Measurements from ENCODE around the gene WFDC1.
A peak's percentile ranks its signal among the peaks of the same experiment; 100 is the strongest.

WFDC1 gene, protein sequence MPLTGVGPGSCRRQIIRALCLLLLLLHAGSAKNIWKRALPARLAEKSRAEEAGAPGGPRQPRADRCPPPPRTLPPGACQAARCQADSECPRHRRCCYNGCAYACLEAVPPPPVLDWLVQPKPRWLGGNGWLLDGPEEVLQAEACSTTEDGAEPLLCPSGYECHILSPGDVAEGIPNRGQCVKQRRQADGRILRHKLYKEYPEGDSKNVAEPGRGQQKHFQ

DNA sequence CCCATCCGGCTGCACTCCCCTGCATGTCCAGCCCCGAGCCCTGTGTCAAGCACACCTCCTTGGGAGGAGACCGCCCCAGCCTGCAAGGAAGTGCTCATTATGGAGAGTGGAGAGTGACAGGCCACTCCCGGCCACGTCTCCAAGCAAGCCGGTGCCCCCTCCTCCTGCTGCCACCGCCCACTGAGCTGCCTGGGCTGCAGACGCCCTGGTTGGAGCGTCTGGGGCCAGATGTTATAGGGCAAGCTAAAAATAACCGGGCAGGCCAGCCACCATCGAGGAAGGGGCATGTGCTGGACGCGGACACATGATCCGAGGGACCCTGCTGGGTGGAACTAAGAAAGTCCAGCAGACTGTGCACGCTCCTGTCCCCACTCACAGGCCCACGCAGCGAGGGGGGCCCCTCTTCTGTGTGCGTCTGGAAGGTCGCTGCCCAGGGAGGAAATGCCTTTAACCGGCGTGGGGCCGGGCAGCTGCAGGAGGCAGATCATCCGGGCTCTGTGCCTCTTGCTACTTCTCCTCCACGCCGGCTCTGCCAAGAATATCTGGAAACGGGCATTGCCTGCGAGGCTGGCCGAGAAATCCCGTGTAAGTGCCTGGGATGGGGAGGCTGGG lies at the start of gene WFDC1:
TSS of gene WFDC1 (plus strand) at position 348 of the 612 bp plus-strand sequence. CDS start at position 442, 94 bp downstream.
- DNase-seq = peak; percentile 8

DNA sequence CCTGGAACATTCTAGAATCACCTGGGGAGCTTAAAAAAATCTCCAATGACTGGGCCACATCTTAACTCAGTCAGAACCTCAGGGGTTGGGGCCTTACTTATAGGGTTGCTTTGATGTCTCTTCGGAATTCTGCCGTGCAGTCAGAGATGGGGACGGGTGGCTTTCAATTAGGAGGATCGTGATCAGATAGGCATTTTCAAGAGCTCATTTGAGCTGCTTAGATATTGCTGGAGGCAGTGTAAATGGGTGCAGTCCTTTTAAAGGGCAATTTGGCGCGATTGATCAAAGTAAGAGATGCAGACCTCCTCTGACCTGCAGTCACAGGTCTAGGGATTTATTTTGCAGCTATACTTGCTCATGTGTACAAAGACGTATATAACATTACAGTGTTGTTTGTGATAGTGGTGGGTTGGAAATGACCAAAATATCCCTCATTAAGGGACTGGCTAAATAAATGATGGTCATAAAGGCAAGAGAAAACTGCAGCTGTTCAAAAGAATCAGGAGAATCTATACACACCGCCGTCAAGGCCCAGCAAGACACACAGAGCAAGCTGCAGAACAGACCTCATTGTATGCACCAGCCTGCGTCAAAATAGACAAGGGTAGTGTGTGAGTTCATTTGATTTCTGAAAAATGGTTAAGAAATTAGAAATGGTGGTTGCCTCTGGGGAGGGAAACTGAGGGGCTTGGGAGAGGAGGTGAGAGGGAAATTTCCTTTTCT lies 48.6 kb upstream of the WFDC1 start:
- no peak for DNase-seq

DNA sequence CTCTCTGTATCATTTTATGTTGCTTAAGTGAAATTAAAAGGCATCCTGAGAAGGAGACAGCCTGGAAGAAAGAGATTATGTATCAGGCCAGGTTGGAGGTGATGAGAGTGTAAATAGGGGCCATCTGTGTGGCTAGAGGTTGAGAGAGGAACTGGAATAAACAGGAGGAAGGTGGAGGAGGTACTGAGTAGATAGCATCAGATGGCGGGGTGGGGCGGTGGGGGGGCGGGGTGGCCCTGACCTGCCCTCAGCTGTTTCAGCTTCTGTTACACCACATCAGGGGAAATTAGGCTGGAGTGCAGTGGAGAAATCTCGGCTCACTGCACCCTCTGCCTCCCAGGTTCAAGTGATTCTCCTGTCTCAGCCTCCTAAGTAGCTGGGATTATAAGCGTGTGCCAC lies 48.0 kb upstream of the WFDC1 start:
- no peak for DNase-seq

DNA sequence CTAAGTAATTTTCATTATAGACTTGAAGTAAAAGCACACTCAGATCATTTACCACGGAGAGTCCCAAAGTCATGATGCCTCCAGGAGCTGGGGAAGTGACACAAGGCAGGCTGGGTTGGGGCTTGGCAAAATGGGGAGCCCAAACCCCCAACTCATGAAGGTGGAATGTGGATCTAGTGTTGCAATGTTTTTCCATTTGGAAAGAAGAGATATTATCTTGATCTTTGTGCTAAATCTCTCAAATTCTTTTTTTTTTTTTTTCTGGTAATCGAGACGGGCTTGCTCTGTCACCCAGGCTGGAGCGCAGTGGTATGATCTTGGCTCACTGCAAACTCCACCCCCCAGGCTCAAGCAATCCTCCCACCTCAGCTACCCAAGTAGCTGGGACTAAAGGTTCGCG lies 47.3 kb upstream of the WFDC1 start:
- no peak for DNase-seq

DNA sequence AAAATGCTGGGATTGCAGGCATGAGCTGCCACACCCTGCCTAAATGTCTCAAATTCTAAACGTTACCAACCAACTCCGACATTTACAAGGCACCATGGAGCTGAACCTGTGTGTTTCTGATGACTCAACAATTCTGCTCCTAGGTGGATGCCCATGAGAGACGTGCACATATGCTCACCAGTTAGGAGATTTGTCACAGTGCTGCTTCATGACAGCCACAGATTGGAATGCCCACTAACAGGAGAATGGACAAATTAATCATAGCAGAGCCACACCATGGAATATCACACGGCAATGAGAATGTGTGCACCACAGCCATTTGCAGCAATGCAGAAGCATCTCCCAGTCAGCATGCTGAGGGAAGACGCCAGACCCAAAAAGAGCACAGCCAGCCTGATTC lies 46.8 kb upstream of the WFDC1 start:
- DNase-seq = no peak

DNA sequence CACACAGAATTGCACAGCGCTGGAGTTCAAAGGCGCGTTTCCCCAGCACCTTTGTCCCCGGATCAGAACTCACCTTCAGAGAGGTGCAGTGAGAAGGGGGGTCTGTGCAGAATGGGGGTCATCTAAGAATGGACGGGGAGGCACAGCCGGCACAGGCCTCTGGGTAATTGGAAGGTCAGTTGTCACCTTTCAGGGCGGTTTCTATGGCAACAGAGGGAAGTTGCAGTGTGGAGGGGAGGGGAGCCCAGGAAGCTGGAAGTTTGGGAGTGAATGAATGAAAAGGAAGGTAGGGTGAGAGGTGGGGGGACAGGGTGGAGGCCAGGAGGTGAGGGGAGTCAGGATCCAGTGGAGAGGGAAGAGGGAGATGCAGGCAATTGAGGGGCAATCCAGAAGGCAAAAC lies 42.5 kb upstream of the WFDC1 start:
- DNase-seq = no peak

DNA sequence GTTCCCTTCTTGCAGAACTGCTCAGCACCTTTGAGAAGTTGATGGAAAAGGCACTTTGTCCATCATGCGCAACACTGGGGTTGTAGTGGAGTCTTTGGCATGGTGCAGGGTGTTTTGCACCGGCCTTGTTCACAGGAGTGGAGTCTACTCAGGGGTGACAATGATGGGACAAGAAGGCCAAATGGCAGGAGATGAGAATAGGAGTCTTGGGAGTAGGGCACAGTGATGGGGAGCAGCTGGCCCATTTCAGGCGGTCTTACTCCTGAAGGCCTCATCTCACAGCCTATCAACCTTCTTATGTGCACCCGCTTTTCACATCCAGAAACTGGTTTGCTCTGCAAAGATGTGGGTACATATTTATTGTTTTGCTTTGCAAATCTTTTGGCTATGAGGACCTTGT lies 41.5 kb upstream of the WFDC1 start:
- no peak for DNase-seq

DNA sequence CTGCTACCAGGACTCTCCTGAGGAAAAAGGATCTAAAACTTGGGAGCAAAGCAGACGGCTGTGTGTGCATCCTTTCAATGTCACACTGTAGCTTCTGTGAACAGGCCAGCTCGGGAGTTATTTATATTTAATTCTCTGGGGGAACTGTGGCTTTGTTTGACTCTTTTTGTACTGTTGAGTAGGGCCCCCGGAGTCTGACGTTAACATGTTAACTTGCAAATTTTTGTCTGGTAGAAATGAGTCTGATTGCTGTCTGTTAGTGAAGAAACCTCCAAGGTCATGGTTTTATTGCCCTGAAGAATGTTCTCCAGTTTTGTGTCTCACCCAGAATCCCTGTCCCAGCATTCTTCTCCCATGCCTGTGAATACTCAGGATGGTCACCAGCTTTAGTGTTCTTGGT lies 40.6 kb upstream of the WFDC1 start:
- no peak for DNase-seq

DNA sequence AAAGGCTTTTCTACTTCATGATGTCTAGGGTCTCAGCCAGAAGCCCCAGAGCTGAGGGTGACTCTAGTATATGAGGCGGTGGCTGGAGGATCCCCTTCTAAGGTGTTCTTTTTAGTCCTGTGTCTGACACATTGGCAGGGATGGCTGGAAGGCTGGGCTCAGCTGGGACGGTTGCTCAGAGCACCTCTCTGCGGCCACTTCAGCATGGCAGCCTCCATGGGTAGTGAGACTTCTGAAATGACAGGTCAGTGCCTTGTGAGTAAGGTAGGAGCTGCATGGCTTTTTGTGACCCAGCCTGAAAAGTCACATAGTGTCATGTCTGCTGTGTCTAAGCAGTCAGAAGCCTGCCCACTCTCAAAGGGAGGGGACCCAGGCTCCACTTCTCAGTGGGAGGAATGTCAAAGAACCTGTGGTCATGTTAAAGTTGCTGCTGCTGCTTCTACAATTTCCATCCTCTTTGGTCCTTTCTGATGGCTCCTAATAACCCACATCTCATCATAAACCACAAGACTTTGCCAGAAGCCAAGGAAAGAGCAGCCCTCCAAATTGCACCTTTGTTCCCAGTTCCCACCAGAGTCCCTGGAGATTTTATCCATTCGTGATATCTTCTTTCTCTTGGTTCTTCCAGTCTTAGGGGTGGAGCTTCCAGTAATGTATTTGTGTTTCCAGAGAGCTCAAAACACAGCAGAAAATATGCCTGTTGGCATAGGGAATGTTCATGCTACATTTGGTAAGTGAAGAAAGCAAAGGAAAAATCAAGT lies 39.4 kb upstream of the WFDC1 start:
- DNase-seq = no peak

DNA sequence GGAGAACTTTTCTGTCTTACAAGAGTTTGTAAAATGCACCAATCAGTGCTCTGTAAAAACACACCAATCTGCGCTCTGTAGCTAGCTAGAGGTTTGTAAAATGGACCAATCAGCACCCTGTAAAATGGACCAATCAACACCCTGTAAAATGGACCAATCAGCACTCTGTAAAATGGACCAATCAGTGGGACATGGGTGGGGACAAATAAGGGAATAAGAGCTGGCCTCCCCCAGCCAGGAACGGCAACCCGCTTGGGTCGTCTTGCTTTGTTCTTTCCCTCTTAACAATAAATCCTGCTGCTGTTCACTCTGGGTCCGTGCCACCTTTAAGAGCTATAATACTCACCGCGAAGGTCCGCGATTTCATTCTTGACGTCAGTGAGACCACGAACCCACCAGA lies 36.4 kb upstream of the WFDC1 start:
- DNase-seq = no peak

DNA sequence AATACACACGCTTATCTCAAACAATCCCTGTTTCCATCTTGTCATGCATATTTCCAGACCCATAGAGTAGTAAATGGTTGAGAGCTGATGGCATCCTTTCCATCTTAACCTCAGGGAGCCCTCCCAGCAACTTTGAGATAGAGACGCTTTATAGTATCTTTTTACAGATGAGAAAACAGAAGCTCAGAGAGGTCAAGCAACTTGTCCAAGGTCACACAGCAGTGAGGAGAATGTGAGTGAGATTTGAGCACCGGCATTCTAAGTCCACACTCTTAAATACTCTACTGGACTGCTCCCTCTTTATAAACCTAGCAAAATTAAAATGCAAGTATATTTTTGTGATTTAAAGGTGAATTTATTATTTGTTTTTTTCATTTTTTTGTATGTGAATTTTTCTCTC lies 35.0 kb upstream of the WFDC1 start:
- no peak for DNase-seq

DNA sequence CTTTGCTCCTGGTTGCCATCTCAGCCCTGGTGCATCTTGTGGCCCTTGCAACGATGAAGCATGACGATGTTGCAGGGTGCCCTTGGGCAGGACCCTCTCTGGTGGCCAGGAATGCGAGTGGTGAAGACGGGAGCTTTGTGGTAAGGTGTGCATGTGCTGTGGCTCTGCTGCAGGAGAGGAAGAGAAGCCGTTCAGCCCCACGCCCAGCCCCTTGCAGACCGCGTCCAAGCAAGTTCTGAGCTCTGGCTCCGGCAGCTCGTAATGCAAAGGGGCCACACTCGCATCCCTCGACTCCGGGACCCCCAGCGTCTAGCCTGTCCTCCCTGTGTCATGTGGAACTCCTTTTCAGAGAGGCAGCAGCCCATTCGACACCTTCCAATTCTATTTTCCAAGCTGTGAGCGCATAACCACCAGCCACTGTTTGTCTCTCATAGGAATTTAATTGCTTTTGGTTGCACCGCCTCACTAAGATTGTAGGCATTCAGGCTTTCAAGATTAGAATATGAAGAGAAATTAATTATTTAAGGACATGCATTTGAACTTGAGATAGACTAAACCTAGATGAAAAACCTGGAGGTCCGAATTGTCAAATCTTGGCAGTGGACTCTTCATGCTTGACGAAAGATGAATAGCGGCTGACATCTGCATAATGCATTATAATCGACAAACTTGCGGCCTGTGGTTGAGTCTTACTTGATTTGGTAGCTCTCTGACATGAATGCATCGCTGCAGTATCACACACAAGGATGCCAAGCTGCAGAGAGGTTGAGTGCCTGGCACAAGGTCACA lies 33.7 kb upstream of the WFDC1 start:
- no peak for DNase-seq

DNA sequence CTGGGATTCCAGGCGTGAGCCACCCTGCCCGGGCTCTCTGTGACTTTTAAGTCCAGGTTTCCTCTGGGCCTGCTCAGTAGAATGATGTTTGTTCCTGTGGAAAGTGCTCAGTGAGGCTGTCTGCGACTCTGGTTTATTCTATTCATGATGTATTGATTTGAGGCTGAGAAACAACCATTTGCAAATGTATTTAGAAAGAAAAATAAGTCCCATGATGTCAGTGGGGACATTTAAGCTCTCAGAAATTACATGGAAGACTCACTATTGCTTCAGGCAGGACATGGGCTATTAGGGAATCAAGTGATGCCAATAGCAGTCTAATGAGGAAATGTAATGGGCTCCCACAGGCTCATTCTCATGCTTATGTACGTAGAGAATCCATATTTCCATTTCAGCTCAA lies 32.6 kb upstream of the WFDC1 start:
- DNase-seq = no peak

DNA sequence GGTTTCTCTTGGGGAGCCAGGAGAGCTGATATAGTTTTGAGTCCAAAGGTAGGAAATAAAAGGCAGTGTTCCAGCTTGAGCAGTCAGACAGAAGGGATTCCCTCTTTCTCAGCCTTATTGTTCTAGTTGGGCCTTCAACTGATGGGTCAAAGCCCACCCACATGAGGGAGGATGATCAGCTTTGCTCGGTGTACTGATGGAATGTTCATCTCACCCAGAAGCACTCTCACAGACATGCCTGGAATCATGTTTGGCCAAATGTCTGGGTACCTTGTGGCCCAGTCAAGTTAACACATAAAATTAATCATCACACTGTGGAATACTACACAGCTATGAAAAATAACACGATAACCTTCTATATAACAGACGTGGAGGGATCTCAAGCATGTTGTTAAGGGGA lies 31.7 kb upstream of the WFDC1 start:
- DNase-seq = no peak

DNA sequence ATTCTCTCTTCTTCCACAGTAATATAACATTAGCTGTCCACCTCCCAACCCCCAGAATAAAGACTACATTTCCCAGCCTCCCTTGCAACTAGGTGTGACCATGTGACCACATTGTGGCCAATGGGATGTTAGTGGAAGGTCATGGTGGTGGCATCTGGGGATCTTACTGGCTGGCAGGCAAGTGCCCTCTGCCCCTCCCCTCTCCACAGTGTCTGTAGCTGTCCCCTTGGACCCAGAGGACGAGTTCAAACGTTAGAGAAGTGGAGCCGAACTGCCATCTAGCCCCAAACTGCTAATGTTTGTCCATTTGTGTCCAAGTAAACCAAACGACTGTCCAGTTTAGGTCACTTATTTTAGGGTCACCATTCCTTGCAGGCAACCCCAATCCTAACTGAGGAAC lies 28.2 kb upstream of the WFDC1 start:
- peak; percentile 46 for DNase-seq

DNA sequence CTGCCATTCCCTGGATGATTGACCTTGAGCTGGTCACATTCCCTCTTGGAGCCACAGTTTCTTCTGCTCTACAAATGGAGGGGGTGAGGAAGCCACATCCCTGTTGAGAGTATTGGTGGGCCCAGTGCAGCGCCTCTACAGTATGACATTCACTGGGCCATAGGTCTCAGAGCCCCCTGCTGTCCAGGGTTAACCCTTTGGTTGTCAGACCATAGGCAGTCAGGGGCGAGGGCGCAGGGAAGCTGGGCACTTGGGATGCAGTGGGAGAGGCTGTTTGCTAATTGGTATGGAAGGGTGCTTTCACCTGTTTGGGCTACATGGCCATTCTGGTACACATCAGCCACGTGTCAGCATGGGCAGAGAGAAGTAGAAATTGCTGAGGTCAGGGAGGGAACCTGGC lies 27.3 kb upstream of the WFDC1 start:
- DNase-seq = no peak

DNA sequence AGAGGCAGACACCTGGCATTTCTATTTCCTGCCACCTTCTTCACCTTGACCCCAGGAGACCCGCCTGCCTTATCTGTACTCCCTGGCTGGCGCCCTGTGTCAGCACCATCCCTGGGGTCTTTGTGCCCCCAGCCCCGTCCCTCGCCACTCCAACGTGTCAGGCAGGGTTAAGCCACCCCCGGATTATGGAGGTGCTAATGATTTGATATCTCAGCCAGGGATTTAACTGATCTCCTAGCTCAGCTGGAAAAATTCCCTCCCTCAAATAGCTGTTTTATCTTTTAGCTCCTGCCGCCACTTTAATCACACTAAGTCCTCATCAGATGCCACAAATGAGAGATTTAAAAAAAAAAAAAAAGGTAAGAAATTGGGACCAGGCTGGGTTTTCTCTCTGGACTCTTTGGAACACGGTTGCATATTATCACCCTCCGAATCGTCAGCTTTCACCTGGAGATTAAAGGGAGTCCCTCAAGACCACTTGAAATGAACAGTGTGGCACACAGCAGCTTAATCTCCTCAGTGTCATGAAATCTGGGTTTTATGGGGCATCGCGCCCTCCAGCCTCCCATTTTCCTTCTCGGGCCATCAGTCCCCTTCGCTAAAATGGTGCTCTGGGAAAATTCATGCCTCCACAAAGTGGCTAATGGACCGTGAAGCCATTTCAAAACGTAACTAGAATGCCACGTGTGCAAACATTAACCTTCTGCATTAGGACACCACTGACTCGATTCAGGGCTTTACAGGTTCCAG lies 26.2 kb upstream of the WFDC1 start:
- DNase-seq = no peak

DNA sequence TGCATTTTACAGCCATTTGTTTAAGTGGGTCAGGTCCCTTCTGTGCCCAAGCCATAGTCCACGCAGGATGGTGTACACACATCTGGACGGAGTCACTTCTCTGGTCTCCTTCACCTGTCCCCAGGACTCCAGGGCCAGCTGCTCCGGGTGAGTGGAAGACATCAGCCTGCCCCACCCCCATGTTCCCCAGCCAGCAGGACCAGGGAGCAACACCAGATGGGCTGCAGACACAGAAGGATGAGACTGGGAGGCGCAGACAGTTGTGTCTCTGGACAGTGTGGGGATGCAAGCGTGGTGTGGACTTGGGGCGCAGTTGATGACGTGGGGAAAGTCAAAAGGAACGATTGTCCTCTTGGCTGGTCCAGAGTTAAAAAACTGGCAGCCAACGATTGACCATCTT lies 24.6 kb upstream of the WFDC1 start:
- no peak for DNase-seq

DNA sequence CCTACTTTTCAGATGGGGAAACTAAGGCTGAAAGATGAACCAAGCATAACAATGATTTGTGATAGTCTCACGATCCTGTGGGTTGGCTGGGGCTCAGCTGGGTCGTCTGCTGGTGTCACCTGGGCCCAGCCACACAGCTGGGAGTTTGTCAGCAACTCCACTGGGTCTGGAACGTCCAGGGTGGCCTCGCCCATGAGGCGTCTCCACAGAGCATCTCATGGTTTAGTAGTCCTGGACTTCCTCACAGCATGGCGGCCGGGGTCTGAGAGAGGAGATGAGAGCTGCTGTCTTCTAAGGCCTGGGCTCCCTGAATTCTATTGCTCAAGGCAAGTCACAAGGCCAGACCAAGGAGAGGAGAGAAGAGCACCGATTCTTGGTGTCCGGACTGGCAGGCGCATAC lies 24.1 kb upstream of the WFDC1 start:
- DNase-seq = no peak

DNA sequence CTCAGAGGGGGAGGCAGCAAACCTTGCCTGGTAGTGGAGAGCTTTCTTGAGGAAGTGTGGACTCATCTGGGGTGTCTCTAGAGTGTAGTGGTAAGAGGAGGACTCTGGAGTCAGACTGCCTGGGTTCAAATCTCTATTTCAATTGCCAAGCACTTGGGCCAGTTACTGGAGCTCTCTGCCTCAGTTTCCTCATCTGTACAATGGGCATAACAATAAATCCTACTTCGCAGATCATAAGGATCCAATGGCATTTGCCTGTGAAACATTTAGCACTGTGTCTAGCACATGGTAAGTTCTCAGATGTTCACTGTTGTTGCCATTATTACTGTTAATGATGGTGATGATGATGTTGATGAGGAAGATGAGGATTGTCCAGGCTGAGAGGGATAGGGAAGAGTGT lies 23.6 kb upstream of the WFDC1 start:
- DNase-seq = no peak

DNA sequence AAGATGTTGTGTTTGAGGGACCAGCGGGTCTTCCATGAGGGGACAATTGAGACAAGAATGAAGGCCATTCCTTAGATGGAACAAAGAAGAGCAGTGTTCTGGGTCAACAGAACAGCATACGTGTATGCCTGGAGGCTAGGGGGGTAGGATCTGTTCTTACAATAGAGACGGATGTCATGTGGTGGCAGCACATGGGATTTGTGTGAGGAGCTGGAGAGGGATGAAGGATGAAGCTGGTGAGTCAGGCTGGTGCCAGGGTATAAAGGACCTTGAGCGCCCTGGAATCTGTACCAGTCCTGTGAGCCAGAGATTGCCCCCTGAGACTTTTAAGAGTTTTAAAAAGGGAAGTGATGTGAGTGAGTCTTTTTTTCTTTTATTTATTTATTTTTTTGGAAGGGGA lies 22.8 kb upstream of the WFDC1 start:
- no peak for DNase-seq

DNA sequence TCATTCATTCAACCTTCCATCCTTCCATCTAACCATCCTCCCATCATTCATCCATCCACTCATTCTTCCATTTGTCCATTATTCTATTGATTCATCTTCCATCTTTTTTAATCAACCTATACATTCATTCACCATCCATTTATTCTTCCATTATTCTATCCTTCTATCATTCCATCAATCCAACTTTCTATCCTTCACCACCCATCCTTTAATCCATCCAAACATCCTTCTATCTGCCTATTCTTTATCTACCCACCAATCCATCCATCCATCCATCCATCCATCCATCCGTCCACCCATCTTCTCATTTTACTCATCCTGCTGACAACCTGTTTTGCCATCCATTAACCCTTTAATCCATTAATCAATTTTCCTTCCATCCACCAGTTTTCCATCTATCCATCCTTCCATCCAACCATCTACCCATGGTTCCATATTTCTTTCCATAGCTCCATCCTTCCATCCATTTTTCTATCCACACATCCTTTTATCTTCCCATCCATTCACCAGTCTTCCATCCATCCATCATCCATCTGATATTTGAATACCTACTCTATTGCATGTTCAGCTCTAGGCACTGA lies 21.8 kb upstream of the WFDC1 start:
- DNase-seq = no peak

All from stimulated activated CD4-positive, alpha-beta T cell treated with anti-CD3 and anti-CD28 coated beads, Interleukin-15, amount 100 ng/mL, for 24 hours (primary cell).